Natural killer cell (primary cell): ENCODE measurements around the gene CYSRT1. TPM values are rescaled to one million over a fixed set of nuclear protein-coding genes. Genes with fewer than 3 reads are reported as not detected.

Experiments
- ATAC-seq, 3 donors: fragments of 150-1000 bp in 2 of 3; fragments of 200-7000 bp in 1 of 3; cut with Tn5 transposase; 1 replicate in 1 of 3; 2 replicates in 2 of 3; pipeline ENCODE4 v1.10.0; 2021; ENCODE audit warnings: mild to moderate bottlenecking in 2 of 3, moderate library complexity in 2 of 3
- DNase-seq, 2 donors: peaks; one replicate each; pipeline versions ENCODE4 v3.0.0 to v3.0.0-alpha.2; 2013 to 2021; ENCODE audit warnings: mixed read lengths in 1 of 2
- H3K27ac ChIP-seq: one replicate; pipeline ENCODE4 v1.5.1; 2013; ENCODE audit warnings: mild to moderate bottlenecking, low read length
- H3K27me3 ChIP-seq: one replicate; pipeline ENCODE4 v1.6.1; 2013; ENCODE audit warnings: low read length; ENCODE audit not compliant: control insufficient read depth, insufficient read depth
- H3K36me3 ChIP-seq: one replicate; pipeline ENCODE4 v1.6.1; 2013; ENCODE audit warnings: low read length; ENCODE audit not compliant: control insufficient read depth, insufficient read depth
- H3K4me1 ChIP-seq: one replicate; pipeline ENCODE4 v1.6.1; 2013; ENCODE audit warnings: low read length; ENCODE audit not compliant: control insufficient read depth, insufficient read depth
- H3K4me3 ChIP-seq: one replicate; pipeline ENCODE4 v1.5.1; 2013; ENCODE audit warnings: low read length
- H3K9me3 ChIP-seq: one replicate; pipeline ENCODE4 v1.6.1; 2013; ENCODE audit warnings: low read length; ENCODE audit not compliant: control insufficient read depth, insufficient read depth
- H3K27ac Mint-ChIP-seq, 2 donors: one replicate each; pipeline ENCODE4 v1.8.0; 2022; ENCODE audit warnings: mild to moderate bottlenecking in 2 of 2, mixed read lengths in 2 of 2, moderate library complexity in 1 of 2
- H3K27me3 Mint-ChIP-seq, 2 donors: one replicate each; pipeline ENCODE4 v1.8.0; 2022; ENCODE audit warnings: low read depth in 2 of 2, mixed read lengths in 2 of 2
- H3K36me3 Mint-ChIP-seq: one replicate; pipeline ENCODE4 v1.8.0; 2022; ENCODE audit warnings: mixed read lengths
- H3K4me1 Mint-ChIP-seq, 2 donors: one replicate each; pipeline ENCODE4 v1.8.0; 2022; ENCODE audit warnings: mixed read lengths in 2 of 2
- H3K4me3 Mint-ChIP-seq: one replicate; pipeline ENCODE4 v1.8.0; 2022; ENCODE audit warnings: mild to moderate bottlenecking, moderate library complexity, mixed read lengths
- H3K9me3 Mint-ChIP-seq, 2 donors: one replicate each; pipeline ENCODE4 v1.8.0; 2022; ENCODE audit warnings: mixed read lengths in 2 of 2
- CTCF ChIP-seq: fragments of 200-600 bp; IDR thresholded peaks from one replicate; pipeline ENCODE4 v1.8.0; 2022; ENCODE audit warnings: antibody characterized with exemption
- WGBS: methylation state at CpG from one replicate; pipeline ENCODE4 v1.1.7; 2013; ENCODE audit warnings: missing lambda C conversion rate; ENCODE audit not compliant: insufficient coverage; 5-methylcytosine and 5-hydroxymethylcytosine counted together
- intact Hi-C: fragments of 100-400 bp; cut with micrococcal nuclease; formaldehyde crosslinking; loops from one replicate; pipeline ENCODE4 v1.14.2; 2022
- total RNA-seq, 4 donors: library from RNA; stranded (reverse); fragments of 120-200 nt in 1 of 4; gene quantifications; one replicate each; pipeline versions ENCODE4 v1.2.3 to v1.2.4, GENCODE V29; 2013 to 2022

The CYSRT1 gene
- total RNA-seq, 3 donors from 2014 or later (not counting 1 experiment from before 2014, with no cell fraction given), result 0.38 TPM; not detected in 2

GRCh38 chr9:137232510-137232909 lies 7.5 kb downstream of the CYSRT1 start:
- Mint-ChIP-seq H3K9me3 (no peaks in the 10 kb centered on the region), H3K27ac (no peak overlapping the region), H3K27me3 (peaks cover 0 to 8% of the 10 kb centered on the region in 2 donors), H3K4me1 (peaks cover 3 to 13% of the 10 kb centered on the region in 2 donors), H3K4me3 (no peak overlapping the region), H3K36me3 (no peaks in the 10 kb centered on the region)
- intact Hi-C loops, result no loop called here
- H3K36me3 ChIP-seq, result no peaks in the 10 kb centered on the region
- peaks cover 32% of the 10 kb centered on the region for H3K4me1 ChIP-seq
- H3K9me3 ChIP-seq, result no peaks in the 10 kb centered on the region
- WGBS, result 94% methylated on average over 24 of the region's 24 CpGs
- H3K27ac ChIP-seq, result no peak overlapping the region
- ATAC-seq (no peak), DNase-seq (no peak)
- peaks cover 4% of the 10 kb centered on the region for H3K27me3 ChIP-seq
- no peak overlapping the region for H3K4me3 ChIP-seq
- no peak for TF ChIP-seq CTCF

GRCh38 chr9:137233143-137233980 lies 8.4 kb downstream of the CYSRT1 start:
- H3K27ac ChIP-seq, result no peak overlapping the region
- peaks cover 36% of the 10 kb centered on the region for H3K4me1 ChIP-seq
- H3K4me3 ChIP-seq, result no peak overlapping the region
- intact Hi-C loops, result no loop called here
- no peaks in the 10 kb centered on the region for H3K9me3 ChIP-seq
- Mint-ChIP-seq H3K4me1 (peaks cover 0 to 12% of the 10 kb centered on the region in 2 donors), H3K4me3 (no peak overlapping the region), H3K9me3 (no peaks in the 10 kb centered on the region), H3K36me3 (no peaks in the 10 kb centered on the region), H3K27me3 (peaks cover 0 to 6% of the 10 kb centered on the region in 2 donors), H3K27ac (no peak overlapping the region)
- peaks cover 1% of the 10 kb centered on the region for H3K27me3 ChIP-seq
- no peak for TF ChIP-seq CTCF
- DNase-seq (no peak), ATAC-seq (no peak)
- no peaks in the 10 kb centered on the region for H3K36me3 ChIP-seq
- WGBS, result 86% methylated on average over 40 of the region's 40 CpGs

- Mint-ChIP-seq H3K27me3 (peaks cover 0 to 6% of the 10 kb centered on the region in 2 donors), H3K4me3 (no peak overlapping the region), H3K27ac (no peak overlapping the region), H3K4me1 (peaks cover 0 to 16% of the 10 kb centered on the region in 2 donors), H3K36me3 (no peaks in the 10 kb centered on the region), H3K9me3 (no peaks in the 10 kb centered on the region)
- H3K27ac ChIP-seq, result no peak overlapping the region
- no peak for DNase-seq
- H3K4me3 ChIP-seq, result no peak overlapping the region
- H3K9me3 ChIP-seq, result no peaks in the 10 kb centered on the region
- WGBS, result 78% methylated on average over 39 of the region's 40 CpGs
- ATAC-seq, result no peak
- peaks cover 44% of the 10 kb centered on the region for H3K4me1 ChIP-seq
- intact Hi-C loops, result no loop called here
- H3K36me3 ChIP-seq, result no peaks in the 10 kb centered on the region
- H3K27me3 ChIP-seq, result no peaks in the 10 kb centered on the region
- no peak for TF ChIP-seq CTCF
Observed at GRCh38 chr9:137234055-137234697, 9.2 kb downstream of the CYSRT1 start.
